Subcutaneous adipose tissue (tissue), 4 donors: ENCODE results near the gene PAPOLA. TPM values are rescaled to one million over a fixed set of nuclear protein-coding genes. Genes with fewer than 3 reads are reported as not detected.

Experiments used
- total RNA-seq, 4 donors: library from RNA; depleted of rRNA; stranded (reverse); fragments of >200 nt; gene quantifications; one replicate each; pipeline ENCODE4 v1.1.0, GENCODE V29; 2016
- TF ChIP-seq, protein P1 (sequence below): fragments of 450-650 bp; IDR thresholded peaks from one replicate; pipeline ENCODE4 v1.5.1; 2016; ENCODE audit warnings: low read depth, mild to moderate bottlenecking, control low read depth, antibody characterized with exemption, moderate library complexity

The PAPOLA gene
- total RNA-seq, 4 donors from 2014 or later, result 109 to 253 (median 132) TPM

DNA sequence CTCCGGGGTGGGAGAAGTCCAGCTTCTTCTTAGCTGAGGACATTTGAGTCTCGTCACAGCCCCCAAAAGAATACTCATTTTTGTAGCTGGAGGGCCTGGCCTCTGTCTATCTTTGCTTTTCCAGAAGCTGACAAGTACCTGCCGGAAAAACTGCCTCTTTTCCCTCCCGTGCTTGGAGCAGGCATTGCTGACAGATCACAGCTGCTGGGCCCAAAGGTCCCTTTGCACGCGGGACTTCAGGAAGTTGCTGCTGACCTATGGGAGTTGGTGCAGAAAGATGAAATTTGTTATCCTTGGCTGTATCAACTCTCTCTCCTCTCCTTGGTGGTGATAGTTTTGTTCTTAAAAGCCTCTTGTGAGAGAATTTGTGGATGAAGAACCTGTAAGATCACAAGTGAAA, 92.8 kb downstream of the PAPOLA start:
- TF ChIP-seq, protein P1, sequence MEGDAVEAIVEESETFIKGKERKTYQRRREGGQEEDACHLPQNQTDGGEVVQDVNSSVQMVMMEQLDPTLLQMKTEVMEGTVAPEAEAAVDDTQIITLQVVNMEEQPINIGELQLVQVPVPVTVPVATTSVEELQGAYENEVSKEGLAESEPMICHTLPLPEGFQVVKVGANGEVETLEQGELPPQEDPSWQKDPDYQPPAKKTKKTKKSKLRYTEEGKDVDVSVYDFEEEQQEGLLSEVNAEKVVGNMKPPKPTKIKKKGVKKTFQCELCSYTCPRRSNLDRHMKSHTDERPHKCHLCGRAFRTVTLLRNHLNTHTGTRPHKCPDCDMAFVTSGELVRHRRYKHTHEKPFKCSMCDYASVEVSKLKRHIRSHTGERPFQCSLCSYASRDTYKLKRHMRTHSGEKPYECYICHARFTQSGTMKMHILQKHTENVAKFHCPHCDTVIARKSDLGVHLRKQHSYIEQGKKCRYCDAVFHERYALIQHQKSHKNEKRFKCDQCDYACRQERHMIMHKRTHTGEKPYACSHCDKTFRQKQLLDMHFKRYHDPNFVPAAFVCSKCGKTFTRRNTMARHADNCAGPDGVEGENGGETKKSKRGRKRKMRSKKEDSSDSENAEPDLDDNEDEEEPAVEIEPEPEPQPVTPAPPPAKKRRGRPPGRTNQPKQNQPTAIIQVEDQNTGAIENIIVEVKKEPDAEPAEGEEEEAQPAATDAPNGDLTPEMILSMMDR, result no peak

DNA sequence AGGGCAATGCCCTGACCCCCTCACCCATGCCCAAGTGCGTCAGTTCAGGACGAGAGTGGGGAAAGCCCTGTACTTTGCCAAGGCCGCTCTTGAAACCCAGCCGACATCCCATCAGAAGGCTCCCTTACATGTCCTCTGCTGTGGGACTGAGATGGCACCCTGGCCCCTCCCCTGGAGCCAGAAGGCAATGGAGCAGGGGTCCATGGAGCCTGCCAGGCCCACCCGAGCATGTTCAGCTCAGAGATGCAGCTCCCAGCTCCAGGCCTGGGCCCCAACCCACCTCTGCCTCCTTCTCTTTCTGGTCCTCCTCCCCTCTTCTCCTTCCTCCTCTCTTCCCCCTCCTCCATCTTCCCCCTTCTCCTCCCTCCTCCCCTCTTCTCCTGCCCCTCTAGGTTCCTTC, 95.5 kb downstream of the PAPOLA start:
- TF ChIP-seq, protein P1, result no peak

DNA sequence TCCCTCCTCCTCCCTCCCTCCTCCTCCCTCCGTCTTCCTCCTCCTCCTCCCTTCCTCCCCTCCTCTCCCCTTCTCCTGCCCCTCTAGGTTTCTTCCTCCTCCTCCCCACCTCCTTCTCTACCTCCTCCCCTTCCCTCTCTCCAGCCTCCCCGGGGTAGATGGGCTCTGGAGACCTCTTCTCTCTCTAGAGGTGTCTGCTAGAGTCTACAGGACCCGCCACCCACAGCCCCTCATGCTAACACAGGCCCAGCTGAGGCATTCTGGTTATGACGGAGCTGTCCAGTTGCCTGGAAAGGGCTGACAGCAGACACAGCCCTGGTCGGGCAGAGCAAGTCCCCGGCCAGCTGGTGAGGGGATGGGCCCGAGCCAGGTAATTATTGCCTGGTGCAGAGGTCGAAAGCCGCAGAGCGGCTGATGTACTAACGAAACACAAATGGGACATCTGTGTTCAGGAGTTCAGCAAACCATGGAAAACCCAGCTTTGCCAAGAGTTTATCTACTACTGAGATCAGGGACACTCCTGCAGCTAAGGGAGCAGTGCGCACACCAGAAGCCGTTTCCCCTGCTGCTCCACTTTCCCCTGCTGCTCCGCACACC, 96.2 kb downstream of the PAPOLA start:
- TF ChIP-seq, protein P1, result no peak

DNA sequence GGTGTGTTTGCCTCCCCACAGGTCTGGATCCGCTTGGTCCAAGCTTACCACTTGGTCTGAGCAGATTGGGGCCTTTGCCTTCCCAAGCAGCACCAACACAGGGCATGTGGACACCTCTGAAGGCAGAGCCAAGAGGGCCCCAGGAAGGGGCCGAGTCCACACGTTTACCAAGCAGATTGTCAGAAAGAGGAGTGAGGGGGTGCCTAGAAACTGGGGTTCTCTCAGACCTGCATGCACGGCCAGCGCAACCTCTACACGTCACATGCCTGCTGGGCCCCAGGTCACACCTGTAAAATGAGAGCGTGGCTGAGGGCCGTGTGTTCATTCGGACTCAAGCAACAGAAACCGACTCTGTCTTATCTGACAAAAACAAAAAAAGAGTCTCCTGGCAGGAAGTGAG, 96.9 kb downstream of the PAPOLA start:
- TF ChIP-seq, protein P1, result no peak

DNA sequence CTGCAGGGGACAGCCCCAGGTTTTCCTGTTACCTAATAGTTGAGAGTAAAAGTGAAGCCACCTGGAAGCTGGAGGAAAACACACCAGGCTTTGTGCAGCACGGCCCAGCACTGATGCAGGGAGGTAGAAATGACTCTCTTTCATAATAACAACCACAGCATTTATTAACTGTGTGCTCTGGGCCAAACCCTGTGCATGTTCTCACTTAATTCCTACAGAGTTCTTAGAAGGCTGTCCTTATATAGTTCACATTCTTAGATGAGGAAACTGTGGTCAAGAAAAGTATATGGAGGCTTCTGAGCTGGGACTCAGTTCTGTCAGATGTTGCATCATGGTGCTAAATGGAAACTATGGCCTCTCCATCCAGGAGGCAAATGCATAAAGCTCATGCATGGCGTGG, 100.0 kb downstream of the PAPOLA start:
- TF ChIP-seq, protein P1, result no peak

DNA sequence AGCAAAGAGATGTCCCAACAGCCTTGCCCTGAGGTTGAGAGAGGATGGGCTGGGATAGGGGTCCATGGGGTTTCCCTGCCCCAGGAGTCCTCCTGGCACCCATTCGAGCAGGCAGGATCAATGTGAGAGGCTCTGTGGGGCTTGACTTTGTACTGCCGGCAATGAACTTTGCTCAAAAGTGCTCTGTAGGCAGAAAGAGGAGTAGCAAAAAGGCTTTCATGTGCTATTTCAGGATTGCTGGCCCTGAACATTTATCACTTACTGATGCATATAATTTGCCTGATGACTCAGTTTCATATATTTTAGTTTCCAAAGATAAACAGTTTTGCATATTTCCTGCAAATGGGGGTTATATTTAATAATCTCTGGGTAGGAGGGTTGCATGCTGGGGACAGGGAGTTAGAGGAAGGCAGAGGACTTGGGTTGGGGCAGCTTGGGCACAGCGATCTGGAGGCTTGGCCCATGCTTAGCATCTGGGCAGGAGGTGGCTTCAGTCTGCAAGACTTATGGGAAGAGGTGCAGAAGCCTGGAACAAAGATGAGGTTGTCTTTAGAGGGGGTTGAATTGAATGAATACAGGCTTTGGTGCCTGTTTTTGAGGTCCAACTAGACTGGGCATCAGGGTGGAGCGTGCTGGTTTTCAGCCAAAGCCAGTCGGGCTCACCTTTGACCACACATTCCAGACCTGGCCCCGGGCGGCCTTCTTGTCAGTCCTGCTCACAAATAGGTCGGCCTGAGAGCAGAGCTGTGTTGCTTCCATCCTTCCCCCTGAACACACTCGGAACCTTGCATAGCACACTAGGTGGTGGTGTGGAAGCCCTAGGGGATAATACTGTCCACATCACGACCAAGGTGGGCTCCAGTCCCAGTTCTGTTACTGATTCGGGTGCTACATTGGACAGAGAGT, 101.4 kb downstream of the PAPOLA start:
- TF ChIP-seq, protein P1, result no peak

DNA sequence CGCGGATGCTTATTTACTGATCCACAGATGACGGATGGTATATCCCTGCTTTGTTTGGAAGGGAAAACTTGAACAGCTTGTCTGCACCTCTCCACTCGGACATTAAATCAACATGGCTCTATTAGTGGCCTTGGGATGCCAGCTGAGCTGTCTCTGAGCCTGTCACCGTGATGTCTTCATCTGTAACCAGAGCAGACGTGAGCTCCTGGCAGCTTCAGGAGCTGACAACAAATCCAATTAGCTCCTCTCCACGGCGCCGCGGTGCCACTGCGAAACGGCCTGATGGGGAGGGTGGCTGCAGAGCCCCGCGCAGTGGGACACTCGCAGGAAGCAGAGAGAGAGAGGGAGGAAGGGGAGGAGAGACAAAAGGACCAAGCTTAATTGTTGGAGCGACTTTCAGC, 112.3 kb downstream of the PAPOLA start:
- TF ChIP-seq, protein P1, result no peak
